Renal pelvis (tissue), 12 donors: ENCODE measurements around the gene ZNF267. TPM values are rescaled to one million over a fixed set of nuclear protein-coding genes. Genes with fewer than 3 reads are reported as not detected.
"Not testable (repeated sequence)": the region's sequence is repeated elsewhere in the genome, so short reads cannot be mapped to it uniquely, and the experiment has no call there.

Experiments used
- DNase-seq: peaks from one replicate; pipeline ENCODE4 v3.0.0-alpha.2; 2013
- long read RNA-seq, 16 experiments: transcript quantifications; one replicate each; lab custom pipeline, GENCODE V29; 2026
- polyA plus RNA-seq, 3 donors: library from polyadenylated mRNA; unstranded; fragments of 120-200 nt; gene quantifications; one replicate each; pipeline ENCODE4 v1.2.1, GENCODE V29; 2013; ENCODE audit not compliant: insufficient read length in 3 of 3

Gene ZNF267
- 10 to 100 TPM; 12.2 to 12.8 (median 12.6) TPM for polyA plus RNA-seq
- long read RNA-seq, donor 1, full-length matches to known transcripts = 3 of 3 reads
- long read RNA-seq, donor 1, partial matches to known transcripts = 0 of 3 reads
- long read RNA-seq, donor 1, other reads (novel, unspliced or antisense) = 0 of 3 reads
- long read RNA-seq, donor 2, transcript ZNF267-201 (4 exons, 3,317 nt) = major isoform, 5 of 6 reads
- long read RNA-seq, donor 2, partial matches to known transcripts = 0 of 6 reads
- long read RNA-seq, donor 2, other reads (novel, unspliced or antisense) = 0 of 6 reads
- long read RNA-seq, donor 3, full-length matches to known transcripts = 7 of 7 reads
- long read RNA-seq, donor 3, partial matches to known transcripts = 0 of 7 reads
- long read RNA-seq, donor 3, other reads (novel, unspliced or antisense) = 0 of 7 reads
- long read RNA-seq, donor 4, full-length matches to known transcripts = 4 of 4 reads
- long read RNA-seq, donor 4, partial matches to known transcripts = 0 of 4 reads
- long read RNA-seq, donor 4, other reads (novel, unspliced or antisense) = 0 of 4 reads
- long read RNA-seq, donor 5, full-length matches to known transcripts = 7 of 7 reads
- long read RNA-seq, donor 5, partial matches to known transcripts = 0 of 7 reads
- long read RNA-seq, donor 5, other reads (novel, unspliced or antisense) = 0 of 7 reads
- long read RNA-seq, donor 6, full-length matches to known transcripts = 6 of 6 reads
- long read RNA-seq, donor 6, partial matches to known transcripts = 0 of 6 reads
- long read RNA-seq, donor 6, other reads (novel, unspliced or antisense) = 0 of 6 reads
- long read RNA-seq, donor 7, full-length matches to known transcripts = 9 of 9 reads
- long read RNA-seq, donor 7, partial matches to known transcripts = 0 of 9 reads
- long read RNA-seq, donor 7, other reads (novel, unspliced or antisense) = 0 of 9 reads
- long read RNA-seq, donor 8, full-length matches to known transcripts = 2 of 2 reads
- long read RNA-seq, donor 8, partial matches to known transcripts = 0 of 2 reads
- long read RNA-seq, donor 8, other reads (novel, unspliced or antisense) = 0 of 2 reads
- long read RNA-seq, donor 9, full-length matches to known transcripts = 12 of 12 reads
- long read RNA-seq, donor 9, partial matches to known transcripts = 0 of 12 reads
- long read RNA-seq, donor 9, other reads (novel, unspliced or antisense) = 0 of 12 reads
- long read RNA-seq, donor 10, full-length matches to known transcripts = 4 of 4 reads
- long read RNA-seq, donor 10, partial matches to known transcripts = 0 of 4 reads
- long read RNA-seq, donor 10, other reads (novel, unspliced or antisense) = 0 of 4 reads
- long read RNA-seq, donor 11, full-length matches to known transcripts = 1 of 1 reads
- long read RNA-seq, donor 11, partial matches to known transcripts = 0 of 1 reads
- long read RNA-seq, donor 11, other reads (novel, unspliced or antisense) = 0 of 1 reads
- long read RNA-seq, donor 12, transcript ZNF267-201 (4 exons, 3,317 nt) = major isoform, 8 of 10 reads
- long read RNA-seq, donor 12, partial matches to known transcripts = 0 of 10 reads
- long read RNA-seq, donor 12, other reads (novel, unspliced or antisense) = 0 of 10 reads
- long read RNA-seq, donor 13, full-length matches to known transcripts = 7 of 7 reads
- long read RNA-seq, donor 13, partial matches to known transcripts = 0 of 7 reads
- long read RNA-seq, donor 13, other reads (novel, unspliced or antisense) = 0 of 7 reads
- long read RNA-seq, donor 14 = 0 reads
- long read RNA-seq, donor 15 = 0 reads
- long read RNA-seq, donor 16, full-length matches to known transcripts = 6 of 6 reads
- long read RNA-seq, donor 16, partial matches to known transcripts = 0 of 6 reads
- long read RNA-seq, donor 16, other reads (novel, unspliced or antisense) = 0 of 6 reads

DNA sequence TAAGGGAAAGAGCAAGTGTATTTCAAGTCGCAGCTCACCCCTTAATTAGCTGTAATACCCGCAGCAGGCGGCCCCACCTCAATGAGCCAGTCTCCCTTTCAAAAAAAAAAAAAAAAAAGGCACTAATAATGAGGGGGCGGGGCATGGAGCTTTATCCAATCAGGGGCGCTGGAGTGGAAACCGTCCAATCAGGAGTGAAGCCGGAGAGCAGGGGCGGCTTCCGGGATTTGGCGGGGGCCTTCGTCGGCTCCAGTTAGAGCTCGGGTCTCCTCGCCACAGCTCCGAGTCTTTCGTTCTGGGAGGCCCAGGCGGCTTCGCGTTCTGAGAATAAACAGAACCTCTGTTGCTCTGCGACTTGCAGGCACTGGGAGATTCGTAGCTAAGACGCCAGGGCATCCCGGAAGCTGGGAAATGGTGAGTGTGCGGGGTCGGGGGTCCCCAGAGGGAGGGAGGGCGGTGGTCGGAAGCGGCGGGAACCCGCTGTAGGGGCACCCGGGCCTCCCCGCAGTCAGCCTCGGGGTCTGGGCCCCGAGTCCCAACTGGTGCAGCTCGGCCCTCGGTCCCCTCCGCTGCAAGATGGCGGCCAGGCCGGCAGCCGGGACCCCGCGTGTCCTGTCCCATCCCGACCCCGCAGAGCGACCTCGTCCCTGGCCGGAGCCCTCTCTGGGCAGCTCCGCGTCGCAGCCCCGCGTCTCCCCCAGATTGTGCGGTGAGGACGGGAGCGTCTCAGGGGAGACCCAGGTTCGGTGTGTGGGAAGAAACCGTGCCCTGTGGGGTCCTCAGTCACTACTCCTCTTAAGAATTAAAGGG is at the start of gene ZNF267:
ZNF267 (plus strand) TSS at position 252 of the 810 bp plus-strand sequence; CDS start at position 412, 160 bp downstream.
- DNase-seq = peak; percentile 95

DNA sequence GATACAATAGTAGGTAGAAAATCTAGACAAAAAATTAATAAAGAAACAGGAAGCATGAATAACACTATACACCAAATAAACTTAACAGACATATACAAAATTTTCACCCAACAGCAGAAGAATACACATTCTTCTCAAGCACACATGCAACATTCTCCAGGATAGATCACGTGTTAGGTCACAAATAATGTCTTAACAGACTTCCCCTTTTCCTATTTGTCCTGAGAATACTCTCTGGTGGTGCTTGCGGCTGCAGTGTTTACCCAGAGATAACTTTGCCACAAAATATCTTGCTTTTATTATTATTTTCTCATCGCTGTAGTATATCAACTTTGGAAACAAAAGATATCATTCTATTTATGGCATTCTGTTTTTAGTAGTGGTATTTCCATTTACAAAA is 40.6 kb upstream of the ZNF267 start:
- no peak for DNase-seq

DNA sequence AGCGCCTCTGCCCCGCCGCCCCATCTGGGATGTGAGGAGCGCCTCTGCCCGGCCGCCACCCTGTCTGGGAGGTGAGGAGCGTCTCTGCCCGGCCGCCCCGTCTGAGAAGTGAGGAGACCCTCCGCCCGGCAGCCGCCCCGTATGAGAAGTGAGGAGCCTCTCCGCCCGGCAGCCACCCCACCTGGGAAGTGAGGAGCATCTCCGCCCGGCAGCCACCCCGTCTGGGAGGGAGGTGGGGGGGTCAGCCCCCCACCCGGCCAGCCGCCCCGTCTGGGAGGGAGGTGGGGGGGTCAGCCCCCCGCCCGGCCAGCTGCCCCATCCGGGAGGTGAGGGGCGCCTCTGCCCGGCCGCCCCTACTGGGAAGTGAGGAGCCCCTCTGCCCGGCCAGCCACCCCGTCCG is 37.2 kb upstream of the ZNF267 start:
- not testable (repeated sequence) for DNase-seq

DNA sequence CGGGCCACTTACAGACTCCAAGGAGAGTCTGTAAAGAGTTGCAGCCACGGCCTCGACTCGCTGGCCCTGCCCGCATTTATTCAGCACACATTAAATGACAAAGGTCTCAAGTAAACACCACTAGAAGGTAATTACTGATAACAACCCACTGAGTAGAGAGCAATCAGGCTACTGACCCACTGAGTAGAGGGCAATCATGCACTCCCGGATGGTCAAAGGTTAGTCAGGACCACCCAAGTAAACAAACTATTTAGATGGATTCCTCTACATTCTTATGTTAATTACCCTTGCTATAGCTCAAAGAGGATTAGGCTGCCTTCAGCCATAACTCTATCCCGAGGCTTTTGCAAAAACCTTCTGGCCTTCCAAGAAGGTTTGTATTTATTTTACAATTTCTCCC is 30.7 kb upstream of the ZNF267 start:
- no peak for DNase-seq

GRCh38 chr16:31848572-31848971 is 25.0 kb upstream of the ZNF267 start:
- not testable (repeated sequence) for DNase-seq

DNA sequence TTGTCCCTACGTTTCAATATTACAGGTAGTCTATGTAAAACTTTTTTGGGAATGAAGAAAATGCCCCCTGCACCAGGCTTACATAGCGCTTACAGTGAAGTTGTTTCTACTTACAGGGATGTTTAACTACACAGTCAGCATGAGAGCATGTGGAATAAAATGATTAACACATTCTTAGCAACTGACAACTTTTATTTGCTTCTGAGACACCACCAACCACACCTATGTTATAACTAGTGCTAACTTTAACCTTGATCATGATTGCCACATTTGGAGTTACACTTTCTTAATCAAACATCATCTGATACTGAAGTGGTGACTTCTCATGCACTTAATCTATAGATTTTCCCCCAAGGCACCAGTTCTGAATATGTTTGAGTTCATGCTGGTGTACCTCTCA is 20.3 kb upstream of the ZNF267 start:
- no peak for DNase-seq

- no peak for DNase-seq
Measured at GRCh38 chr16:31860508-31860907, 13.1 kb upstream of the ZNF267 start.

- no peak for DNase-seq
Measured at GRCh38 chr16:31861455-31861854, 12.2 kb upstream of the ZNF267 start.

DNA sequence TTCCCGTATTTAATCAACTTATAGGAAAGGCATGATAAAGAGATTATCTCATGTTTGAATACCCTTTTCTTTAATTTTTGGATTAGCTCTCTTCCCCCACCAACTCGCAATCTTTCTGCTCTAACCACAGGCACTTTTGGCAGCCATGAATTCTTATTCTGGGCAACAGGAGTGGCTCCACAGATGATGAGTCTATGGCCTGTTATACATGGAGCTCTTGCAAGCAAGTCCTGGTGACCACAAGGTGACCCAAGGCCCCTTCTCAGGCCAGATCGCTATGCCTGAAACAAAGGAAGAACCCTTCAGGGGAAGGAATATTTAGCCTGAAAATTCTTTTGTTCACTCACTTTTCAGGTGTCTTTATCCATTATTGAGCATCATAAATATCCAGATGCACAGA is 10.8 kb upstream of the ZNF267 start:
- no peak for DNase-seq

GRCh38 chr16:31868164-31868563 is 5.4 kb upstream of the ZNF267 start:
- no peak for DNase-seq

DNA sequence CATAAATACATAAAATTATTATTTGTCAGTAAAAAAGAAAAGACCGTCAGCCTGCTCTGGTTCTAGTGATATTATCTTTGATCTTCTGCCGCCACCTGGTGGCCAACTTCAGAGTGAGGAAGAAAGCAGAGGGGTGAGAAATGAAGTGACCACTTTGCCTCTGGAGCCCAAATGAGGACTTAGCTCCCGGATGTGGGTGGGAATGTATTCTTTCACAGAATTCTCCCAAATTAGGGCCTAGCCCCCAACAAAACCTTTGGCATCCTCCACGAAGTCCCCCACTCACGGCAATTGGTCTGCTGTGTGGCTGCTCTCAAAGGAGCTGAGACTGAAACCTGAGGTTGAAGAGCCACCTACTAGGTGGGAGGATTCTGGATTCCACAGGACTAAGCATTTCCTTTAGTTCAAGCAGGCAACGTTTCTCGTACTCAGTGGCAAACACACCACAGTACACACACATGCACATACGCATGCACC is 4.9 kb upstream of the ZNF267 start:
- DNase-seq = peak; percentile 75

- peak; percentile 33 for DNase-seq
Measured at GRCh38 chr16:31869511-31870201, 4.0 kb upstream of the ZNF267 start.

DNA sequence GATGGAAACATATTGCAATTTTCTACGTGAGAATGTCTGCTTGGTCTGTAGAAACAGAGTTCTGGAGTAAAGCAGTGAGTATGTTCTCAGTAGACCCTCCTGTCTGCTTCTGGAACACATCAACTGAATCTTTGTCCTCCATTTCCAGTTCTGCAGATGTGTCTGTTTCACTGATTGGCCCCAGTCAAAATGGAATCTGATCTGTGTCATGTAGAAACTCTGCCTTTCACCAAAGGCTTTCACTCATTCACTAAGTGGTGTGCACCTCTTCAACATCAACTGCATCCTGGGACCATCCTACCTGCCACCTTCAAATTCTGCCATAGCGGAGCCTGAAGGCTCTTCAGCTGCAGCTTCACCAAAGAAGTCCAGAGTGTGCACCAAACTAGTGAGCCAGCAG is 2.8 kb upstream of the ZNF267 start:
- no peak for DNase-seq

- DNase-seq = no peak
Measured at GRCh38 chr16:31871510-31871909, 2.1 kb upstream of the ZNF267 start.

- DNase-seq = no peak
Measured at GRCh38 chr16:31872201-31872600, 1.4 kb upstream of the ZNF267 start.

DNA sequence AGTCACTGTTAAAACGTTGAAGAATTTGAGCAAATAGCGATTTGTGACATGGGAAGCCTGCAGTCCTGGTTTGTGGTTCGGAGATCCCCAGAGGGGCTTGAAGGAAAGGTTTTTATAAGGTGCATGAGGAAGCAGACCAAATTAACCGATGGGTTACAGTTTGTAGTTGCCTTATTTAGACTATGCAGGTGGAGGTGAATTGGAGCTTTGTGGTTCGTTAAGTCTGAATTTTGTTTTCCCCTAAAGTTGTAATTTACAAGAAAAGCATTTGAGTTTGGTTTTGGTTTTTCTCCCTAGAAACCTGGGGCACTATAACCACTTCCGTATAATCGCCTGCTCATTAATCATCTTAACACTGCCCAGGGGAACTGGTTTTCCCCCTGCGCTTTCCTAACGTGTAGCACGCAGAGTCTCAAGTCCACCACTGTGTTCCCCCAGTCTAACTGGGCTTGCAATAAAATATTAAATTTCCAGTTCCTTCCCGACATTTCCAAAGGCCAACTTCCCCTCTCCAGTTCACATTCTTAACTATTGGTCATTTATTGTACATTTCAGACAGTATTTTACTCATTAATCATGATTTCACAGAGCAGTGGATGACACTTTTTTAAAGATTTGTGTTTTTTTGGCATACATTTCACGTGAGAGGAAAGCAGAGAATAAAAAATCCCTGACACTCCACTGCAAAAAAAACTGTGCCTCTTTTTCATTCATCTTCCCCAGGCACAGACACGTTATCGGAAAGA is 932 bp downstream of the ZNF267 start:
- DNase-seq = peak; percentile 38

- no peak for DNase-seq
Measured at GRCh38 chr16:31875112-31875803, 1.7 kb downstream of the ZNF267 start.
